ENCODE measurements around the gene WDR44.

WDR44 gene

DNA sequence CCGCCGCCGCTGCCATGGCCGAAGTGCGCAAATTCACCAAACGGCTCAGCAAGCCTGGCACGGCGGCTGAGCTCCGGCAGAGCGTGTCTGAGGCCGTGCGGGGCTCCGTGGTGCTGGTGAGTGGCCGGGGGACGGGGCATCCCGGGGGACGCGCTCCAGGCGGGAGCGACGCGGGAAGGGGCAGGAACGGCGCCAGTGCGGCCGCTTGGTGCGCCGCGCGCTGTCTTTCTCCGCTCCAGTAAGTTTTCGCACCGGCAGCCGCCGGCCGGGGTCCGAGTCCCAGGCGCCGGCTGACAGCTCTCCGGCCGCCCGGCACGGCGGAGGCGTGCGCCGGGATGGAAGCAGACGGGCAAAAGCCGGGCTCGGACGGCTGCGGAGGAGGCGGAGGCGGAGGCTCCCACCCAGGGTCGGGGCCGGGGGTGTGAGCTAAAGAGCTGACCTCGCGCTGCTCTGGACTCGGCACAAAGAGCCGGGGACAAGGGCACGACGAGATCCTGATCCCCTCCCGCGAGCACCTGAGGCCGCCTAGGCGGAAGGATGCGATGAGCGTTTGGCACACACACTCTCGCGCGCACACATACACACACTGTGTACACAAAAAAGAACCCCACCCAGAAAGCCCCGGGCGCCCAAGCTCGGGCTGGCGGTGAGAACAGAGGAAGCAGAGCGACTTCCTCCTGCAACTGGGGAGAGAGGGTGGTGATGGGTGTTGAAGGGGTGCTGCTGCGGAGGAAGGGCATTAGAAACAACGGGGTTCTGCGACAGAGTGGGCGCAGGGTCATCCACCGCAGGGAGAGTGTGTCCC is 150.3 kb downstream of the WDR44 start:
- peak overlapping the region; percentile 86 for H3K27ac ChIP-seq (replicated peaks)

DNA sequence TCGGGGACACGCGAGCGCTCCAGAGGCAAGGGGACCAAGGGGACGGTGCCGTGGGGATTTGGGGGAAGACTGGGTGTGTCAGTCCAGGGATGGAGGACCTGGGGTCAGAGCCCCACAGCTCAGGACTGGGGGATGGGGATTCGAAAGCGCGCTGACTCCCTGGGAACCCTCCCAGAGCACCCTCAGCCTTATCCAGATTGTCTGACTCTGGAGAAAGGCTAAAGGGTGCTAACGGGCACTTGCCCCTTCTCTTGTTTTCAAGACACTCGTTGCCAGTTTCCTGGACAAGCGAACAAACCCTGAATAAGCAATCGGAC is 150.8 kb downstream of the WDR44 start:
- Histone ChIP-seq H3K27me3 (ENCODE audit: insufficient read depth, poor library complexity, severe bottlenecking) (no peaks in the 10 kb centered on the region), H3K4me3 (replicated peaks; ENCODE audit: insufficient read depth, low read length) (peak overlapping the region; percentile 71), H3K27ac (replicated peaks) (peak overlapping the region; percentile 86)
- TF ChIP-seq POLR2AphosphoS5 (IDR thresholded peaks at IDR 0.05; ENCODE audit: low read depth) (no peak), GABPA (IDR thresholded peaks at IDR 0.05; ENCODE audit: low read depth) (no peak), SPI1 (IDR thresholded peaks at IDR 0.05; ENCODE audit: borderline replicate concordance, low read depth) (no peak)
- TF ChIP-seq, protein P1, sequence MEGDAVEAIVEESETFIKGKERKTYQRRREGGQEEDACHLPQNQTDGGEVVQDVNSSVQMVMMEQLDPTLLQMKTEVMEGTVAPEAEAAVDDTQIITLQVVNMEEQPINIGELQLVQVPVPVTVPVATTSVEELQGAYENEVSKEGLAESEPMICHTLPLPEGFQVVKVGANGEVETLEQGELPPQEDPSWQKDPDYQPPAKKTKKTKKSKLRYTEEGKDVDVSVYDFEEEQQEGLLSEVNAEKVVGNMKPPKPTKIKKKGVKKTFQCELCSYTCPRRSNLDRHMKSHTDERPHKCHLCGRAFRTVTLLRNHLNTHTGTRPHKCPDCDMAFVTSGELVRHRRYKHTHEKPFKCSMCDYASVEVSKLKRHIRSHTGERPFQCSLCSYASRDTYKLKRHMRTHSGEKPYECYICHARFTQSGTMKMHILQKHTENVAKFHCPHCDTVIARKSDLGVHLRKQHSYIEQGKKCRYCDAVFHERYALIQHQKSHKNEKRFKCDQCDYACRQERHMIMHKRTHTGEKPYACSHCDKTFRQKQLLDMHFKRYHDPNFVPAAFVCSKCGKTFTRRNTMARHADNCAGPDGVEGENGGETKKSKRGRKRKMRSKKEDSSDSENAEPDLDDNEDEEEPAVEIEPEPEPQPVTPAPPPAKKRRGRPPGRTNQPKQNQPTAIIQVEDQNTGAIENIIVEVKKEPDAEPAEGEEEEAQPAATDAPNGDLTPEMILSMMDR (IDR thresholded peaks at IDR 0.05; ENCODE audit: insufficient read depth, low read length) = no peak
- TF ChIP-seq, protein P2, sequence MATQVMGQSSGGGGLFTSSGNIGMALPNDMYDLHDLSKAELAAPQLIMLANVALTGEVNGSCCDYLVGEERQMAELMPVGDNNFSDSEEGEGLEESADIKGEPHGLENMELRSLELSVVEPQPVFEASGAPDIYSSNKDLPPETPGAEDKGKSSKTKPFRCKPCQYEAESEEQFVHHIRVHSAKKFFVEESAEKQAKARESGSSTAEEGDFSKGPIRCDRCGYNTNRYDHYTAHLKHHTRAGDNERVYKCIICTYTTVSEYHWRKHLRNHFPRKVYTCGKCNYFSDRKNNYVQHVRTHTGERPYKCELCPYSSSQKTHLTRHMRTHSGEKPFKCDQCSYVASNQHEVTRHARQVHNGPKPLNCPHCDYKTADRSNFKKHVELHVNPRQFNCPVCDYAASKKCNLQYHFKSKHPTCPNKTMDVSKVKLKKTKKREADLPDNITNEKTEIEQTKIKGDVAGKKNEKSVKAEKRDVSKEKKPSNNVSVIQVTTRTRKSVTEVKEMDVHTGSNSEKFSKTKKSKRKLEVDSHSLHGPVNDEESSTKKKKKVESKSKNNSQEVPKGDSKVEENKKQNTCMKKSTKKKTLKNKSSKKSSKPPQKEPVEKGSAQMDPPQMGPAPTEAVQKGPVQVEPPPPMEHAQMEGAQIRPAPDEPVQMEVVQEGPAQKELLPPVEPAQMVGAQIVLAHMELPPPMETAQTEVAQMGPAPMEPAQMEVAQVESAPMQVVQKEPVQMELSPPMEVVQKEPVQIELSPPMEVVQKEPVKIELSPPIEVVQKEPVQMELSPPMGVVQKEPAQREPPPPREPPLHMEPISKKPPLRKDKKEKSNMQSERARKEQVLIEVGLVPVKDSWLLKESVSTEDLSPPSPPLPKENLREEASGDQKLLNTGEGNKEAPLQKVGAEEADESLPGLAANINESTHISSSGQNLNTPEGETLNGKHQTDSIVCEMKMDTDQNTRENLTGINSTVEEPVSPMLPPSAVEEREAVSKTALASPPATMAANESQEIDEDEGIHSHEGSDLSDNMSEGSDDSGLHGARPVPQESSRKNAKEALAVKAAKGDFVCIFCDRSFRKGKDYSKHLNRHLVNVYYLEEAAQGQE (IDR thresholded peaks at IDR 0.05; ENCODE audit: insufficient replicate concordance, low read depth) = no peak
- no peak for DNase-seq (ENCODE audit: low read depth in 1 of 2, low spot score in 1 of 2)

More for the DNA sequence above, 150.3 kb downstream of the WDR44 start:
- Histone ChIP-seq H3K27me3 (ENCODE audit: insufficient read depth, poor library complexity, severe bottlenecking) (no peaks in the 10 kb centered on the region), H3K4me3 (replicated peaks; ENCODE audit: insufficient read depth, low read length) (peak overlapping the region; percentile 71)
- TF ChIP-seq SPI1 (IDR thresholded peaks at IDR 0.05; ENCODE audit: borderline replicate concordance, low read depth) = peak; percentile 53; the same call in 1 of the 2 replicates
- TF ChIP-seq, protein P1 (IDR thresholded peaks at IDR 0.05; ENCODE audit: insufficient read depth, low read length) = no peak
- TF ChIP-seq, protein P2 (IDR thresholded peaks at IDR 0.05; ENCODE audit: insufficient replicate concordance, low read depth) = no peak
- no peak for TF ChIP-seq GABPA (IDR thresholded peaks at IDR 0.05; ENCODE audit: low read depth)
- TF ChIP-seq POLR2AphosphoS5 (IDR thresholded peaks at IDR 0.05; ENCODE audit: low read depth) = peak; percentile 64
- peak; percentile 52 to 83 for DNase-seq (ENCODE audit: low read depth in 1 of 2, low spot score in 1 of 2)

DNA sequence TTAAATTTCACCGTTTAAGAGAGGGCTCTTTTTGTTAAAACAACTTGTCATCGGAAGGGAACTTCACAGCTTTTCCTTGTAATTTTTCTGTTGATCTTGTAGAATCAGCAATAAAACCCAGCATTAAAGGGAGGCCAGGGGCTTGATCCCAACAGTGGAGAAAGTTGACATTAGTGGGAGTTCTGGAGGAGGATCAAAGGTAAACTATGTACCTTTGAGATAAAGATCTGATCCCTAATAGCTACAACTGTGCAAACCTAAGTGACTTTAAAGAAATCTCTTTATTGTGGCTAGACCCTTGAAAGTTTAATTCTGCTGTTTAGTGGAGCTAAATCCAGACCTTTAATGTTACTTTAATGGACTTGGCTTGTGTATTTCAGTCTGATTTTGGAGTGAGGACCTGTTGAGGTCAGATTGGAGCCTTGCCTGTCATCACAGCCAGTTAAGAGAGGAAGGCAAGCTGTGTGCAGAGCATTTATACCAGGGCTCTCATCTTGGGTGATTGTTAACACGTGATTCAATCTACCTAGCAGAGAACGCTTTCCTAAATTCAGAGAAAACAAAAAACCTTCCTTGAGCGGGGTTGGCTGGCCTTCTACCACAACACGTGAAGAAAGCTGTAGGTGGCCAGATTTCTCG is 151.4 kb downstream of the WDR44 start:
- TF ChIP-seq, protein P1 (IDR thresholded peaks at IDR 0.05; ENCODE audit: insufficient read depth, low read length) = no peak
- TF ChIP-seq, protein P2 (IDR thresholded peaks at IDR 0.05; ENCODE audit: insufficient replicate concordance, low read depth) = no peak
- TF ChIP-seq SPI1 (IDR thresholded peaks at IDR 0.05; ENCODE audit: borderline replicate concordance, low read depth) (no peak), GABPA (IDR thresholded peaks at IDR 0.05; ENCODE audit: low read depth) (no peak), POLR2AphosphoS5 (IDR thresholded peaks at IDR 0.05; ENCODE audit: low read depth) (no peak)
- Histone ChIP-seq H3K27ac (replicated peaks) (peak overlapping the region; percentile 86), H3K4me3 (replicated peaks; ENCODE audit: insufficient read depth, low read length) (peak overlapping the region; percentile 71), H3K27me3 (ENCODE audit: insufficient read depth, poor library complexity, severe bottlenecking) (no peaks in the 10 kb centered on the region)
- peak in 1 of 2 experiments; percentile 43 for DNase-seq (ENCODE audit: low read depth in 1 of 2, low spot score in 1 of 2)
